ENCODE measurements around the gene NHSL1.
"Not testable (repeated sequence)": the region's sequence is repeated elsewhere in the genome, so short reads cannot be mapped to it uniquely, and the experiment has no call there.

Gene NHSL1

DNA sequence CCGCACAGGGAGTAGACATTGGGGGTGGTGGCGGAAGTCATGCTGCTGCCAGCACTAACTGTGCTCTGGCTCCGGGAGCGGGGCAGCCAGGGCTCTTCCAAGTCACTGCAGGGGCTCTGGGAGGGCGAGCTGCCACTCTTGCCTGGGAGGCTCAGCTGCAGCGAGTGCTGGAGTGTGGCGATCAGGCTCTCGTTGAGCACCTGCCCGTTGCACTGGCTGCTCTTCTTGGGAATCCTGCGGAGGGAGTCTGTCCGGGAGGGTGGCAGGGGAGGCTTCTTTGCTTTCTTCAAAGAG, 67.3 kb downstream of the NHSL1 start:
- Histone ChIP-seq H3K4me3 (ENCODE audit: low read depth in 1 of 5, low read length in 5 of 5) (no peak overlapping the region), H3K9me3 (ENCODE audit: control insufficient read depth in 5 of 5, low read length in 5 of 5) (no peaks in the 10 kb centered on the region), H3K27ac (ENCODE audit: low read depth, low read length) (no peak overlapping the region), H3K27me3 (ENCODE audit: control insufficient read depth in 5 of 5, insufficient read depth in 4 of 5, low read length in 5 of 5) (no peaks in the 10 kb centered on the region), H3K4me1 (ENCODE audit: control insufficient read depth in 5 of 5, insufficient read depth in 5 of 5, low read length in 5 of 5) (peaks cover 0 to 17% (median 10%) of the 10 kb centered on the region in 5 donors), H3K36me3 (ENCODE audit: control insufficient read depth in 5 of 5, insufficient read depth in 5 of 5, low read length in 5 of 5) (peaks cover 2 to 25% (median 5%) of the 10 kb centered on the region in 5 donors), H3K9ac (ENCODE audit: low read length in 5 of 5) (no peak overlapping the region)

DNA sequence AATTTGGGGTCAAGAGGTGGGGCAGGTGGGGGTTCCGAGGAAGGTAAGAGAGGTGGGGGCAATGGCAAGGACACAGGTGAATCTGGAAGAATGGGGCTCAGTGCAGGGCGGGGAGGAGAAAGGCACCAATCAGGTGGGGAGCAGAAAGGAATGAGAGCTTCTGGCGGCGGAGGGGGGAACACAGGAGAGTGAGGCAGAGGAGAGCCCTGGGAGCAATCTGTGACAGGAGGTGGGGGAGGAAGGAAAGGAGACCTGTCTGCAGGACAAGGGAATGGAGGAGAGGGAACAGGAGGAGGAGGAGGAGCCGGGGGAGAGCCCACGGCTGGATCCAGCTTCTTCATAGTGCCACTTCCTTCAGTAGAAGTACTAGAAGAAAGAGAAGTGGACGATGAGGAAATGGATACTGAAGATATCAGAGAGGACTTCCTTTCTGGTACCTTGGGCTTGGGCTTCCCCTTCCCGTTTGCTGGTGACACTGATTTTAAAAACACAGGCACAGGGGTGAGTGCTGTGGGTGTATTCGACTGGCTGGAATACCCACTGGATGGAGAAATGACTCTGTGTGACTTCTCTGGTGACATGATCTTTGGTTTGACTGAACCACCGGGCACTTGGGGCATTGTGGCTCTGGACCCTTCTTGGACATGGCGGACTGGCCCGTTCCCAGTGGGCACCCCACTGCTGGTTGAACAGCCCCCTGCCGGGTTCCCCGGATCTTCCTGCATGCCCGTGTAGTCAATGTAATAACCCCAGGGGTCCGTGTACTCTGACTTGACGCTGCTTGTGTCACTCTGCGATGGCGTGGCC, 67.8 kb downstream of the NHSL1 start:
- Histone ChIP-seq H3K27ac (ENCODE audit: low read depth, low read length) (no peak overlapping the region), H3K4me1 (ENCODE audit: control insufficient read depth in 5 of 5, insufficient read depth in 5 of 5, low read length in 5 of 5) (peaks cover 0 to 17% (median 10%) of the 10 kb centered on the region in 5 donors)

DNA sequence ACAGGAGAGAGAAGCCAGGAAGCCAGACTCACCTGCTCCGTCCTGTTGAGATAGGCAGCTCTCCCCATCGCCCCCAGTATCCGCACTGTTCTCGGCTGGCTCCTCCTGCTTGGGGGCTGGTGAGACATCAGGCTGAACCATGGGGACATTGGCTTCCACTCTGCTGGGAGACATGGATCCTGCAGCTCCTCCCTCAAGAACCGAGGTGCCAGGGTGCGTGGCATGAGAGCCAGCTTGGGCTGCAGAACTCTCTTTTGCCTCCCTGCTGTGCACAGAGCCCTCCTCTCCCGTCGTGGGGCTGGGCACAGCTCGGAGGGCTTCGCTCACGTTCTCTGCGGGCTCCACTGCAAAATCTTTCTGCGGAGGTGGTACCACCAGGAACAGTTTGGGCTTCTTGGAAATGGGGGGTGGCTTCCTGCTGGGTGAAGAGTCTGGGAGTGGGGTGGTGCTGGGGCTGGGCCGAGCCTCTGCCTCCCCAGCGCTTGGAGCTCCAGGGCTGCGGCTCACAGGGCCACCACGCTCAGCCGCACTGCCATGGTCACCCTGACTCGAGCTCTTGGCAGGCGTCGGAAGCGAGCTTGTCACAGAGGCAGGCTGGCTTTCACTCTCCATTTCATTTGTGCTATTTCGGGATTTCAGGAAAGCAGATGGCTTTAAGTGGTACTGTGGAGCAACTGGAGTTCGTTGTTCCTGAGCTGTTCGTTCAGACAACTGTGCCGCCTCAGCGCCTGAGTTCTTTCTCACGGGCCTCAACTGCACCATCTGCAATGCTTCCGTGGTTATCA, 68.7 kb downstream of the NHSL1 start:
- no peak overlapping the region for H3K9ac ChIP-seq (ENCODE audit: low read length in 5 of 5)
- peaks cover 0 to 17% (median 10%) of the 10 kb centered on the region in 5 donors for H3K4me1 ChIP-seq (ENCODE audit: control insufficient read depth in 5 of 5, insufficient read depth in 5 of 5, low read length in 5 of 5)
- H3K36me3 ChIP-seq (ENCODE audit: control insufficient read depth in 5 of 5, insufficient read depth in 5 of 5, low read length in 5 of 5) = peaks cover 2 to 28% (median 9%) of the 10 kb centered on the region in 5 donors
- no peak overlapping the region for H3K27ac ChIP-seq (ENCODE audit: low read depth, low read length)
- H3K4me3 ChIP-seq (ENCODE audit: low read depth in 1 of 5, low read length in 5 of 5) = no peak overlapping the region
- H3K9me3 ChIP-seq (ENCODE audit: control insufficient read depth in 5 of 5, low read length in 5 of 5) = no peaks in the 10 kb centered on the region
- no peaks in the 10 kb centered on the region for H3K27me3 ChIP-seq (ENCODE audit: control insufficient read depth in 5 of 5, insufficient read depth in 4 of 5, low read length in 5 of 5)

More for the DNA sequence above, 67.8 kb downstream of the NHSL1 start:
- H3K36me3 ChIP-seq (ENCODE audit: control insufficient read depth in 5 of 5, insufficient read depth in 5 of 5, low read length in 5 of 5) = peaks cover 2 to 27% (median 8%) of the 10 kb centered on the region in 5 donors
- no peaks in the 10 kb centered on the region for H3K27me3 ChIP-seq (ENCODE audit: control insufficient read depth in 5 of 5, insufficient read depth in 4 of 5, low read length in 5 of 5)
- H3K9ac ChIP-seq (ENCODE audit: low read length in 5 of 5) = no peak overlapping the region
- H3K4me3 ChIP-seq (ENCODE audit: low read depth in 1 of 5, low read length in 5 of 5) = no peak overlapping the region
- no peaks in the 10 kb centered on the region for H3K9me3 ChIP-seq (ENCODE audit: control insufficient read depth in 5 of 5, low read length in 5 of 5)

DNA sequence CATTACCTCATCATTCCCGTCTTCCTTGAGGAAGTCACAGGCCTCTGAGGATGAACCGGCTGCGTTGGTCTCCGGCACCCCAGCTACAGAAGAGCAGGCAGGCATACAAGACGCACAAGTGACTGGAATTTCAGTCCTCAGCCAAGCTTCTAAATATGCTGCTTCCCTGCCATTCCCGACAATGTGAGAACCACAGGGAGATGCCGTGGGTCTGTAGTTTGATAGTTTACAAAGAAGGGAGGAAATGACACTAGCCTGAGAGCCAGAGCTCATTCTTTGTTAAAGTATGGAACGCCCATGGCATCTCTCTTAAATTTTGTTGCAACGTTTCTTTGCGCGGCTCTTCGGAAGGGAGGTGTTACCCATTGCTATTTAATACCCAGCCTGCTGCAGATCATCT, 69.5 kb downstream of the NHSL1 start:
- Histone ChIP-seq H3K4me3 (ENCODE audit: low read depth in 1 of 5, low read length in 5 of 5) (no peak overlapping the region), H3K4me1 (ENCODE audit: control insufficient read depth in 5 of 5, insufficient read depth in 5 of 5, low read length in 5 of 5) (peaks cover 0 to 17% (median 10%) of the 10 kb centered on the region in 5 donors), H3K36me3 (ENCODE audit: control insufficient read depth in 5 of 5, insufficient read depth in 5 of 5, low read length in 5 of 5) (peaks cover 2 to 28% (median 9%) of the 10 kb centered on the region in 5 donors), H3K9ac (ENCODE audit: low read length in 5 of 5) (no peak overlapping the region), H3K27me3 (ENCODE audit: control insufficient read depth in 5 of 5, insufficient read depth in 4 of 5, low read length in 5 of 5) (no peaks in the 10 kb centered on the region), H3K27ac (ENCODE audit: low read depth, low read length) (no peak overlapping the region), H3K9me3 (ENCODE audit: control insufficient read depth in 5 of 5, low read length in 5 of 5) (no peaks in the 10 kb centered on the region)

DNA sequence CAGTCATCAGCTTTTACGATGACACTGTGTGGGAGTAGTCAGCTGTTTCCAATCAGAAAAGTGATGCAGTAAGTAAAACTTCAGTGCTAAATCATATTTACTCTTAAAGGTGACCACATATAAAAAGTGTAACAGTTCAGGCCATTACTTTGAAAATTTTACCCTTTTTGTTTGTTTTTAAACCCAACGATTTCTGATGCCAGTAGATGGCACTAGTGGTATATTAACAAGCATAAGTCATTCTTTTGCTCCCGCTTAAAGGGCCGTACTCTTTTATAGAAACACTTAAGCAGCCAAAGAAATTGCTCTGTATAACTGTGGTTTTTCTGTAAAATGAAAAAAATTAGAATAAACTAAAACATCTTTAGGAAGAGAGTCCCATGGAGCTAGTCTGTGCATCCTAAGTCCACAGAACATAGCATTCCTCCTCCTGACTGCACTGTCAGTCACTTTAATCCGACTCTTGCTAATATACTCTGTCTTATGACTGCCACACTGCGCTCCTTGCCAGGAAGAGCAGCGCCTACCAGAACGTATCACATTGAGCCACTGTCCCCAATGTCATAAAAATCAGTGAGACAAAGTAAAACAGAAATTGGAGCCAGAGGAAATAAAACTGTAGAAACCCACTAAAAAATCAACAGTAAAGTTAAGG, 70.2 kb downstream of the NHSL1 start:
- H3K27me3 ChIP-seq (ENCODE audit: control insufficient read depth in 5 of 5, insufficient read depth in 4 of 5, low read length in 5 of 5) = no peaks in the 10 kb centered on the region
- H3K4me1 ChIP-seq (ENCODE audit: control insufficient read depth in 5 of 5, insufficient read depth in 5 of 5, low read length in 5 of 5) = peaks cover 0 to 17% (median 10%) of the 10 kb centered on the region in 5 donors
- no peak overlapping the region for H3K27ac ChIP-seq (ENCODE audit: low read depth, low read length)
- no peak overlapping the region for H3K4me3 ChIP-seq (ENCODE audit: low read depth in 1 of 5, low read length in 5 of 5)
- no peaks in the 10 kb centered on the region for H3K9me3 ChIP-seq (ENCODE audit: control insufficient read depth in 5 of 5, low read length in 5 of 5)
- H3K36me3 ChIP-seq (ENCODE audit: control insufficient read depth in 5 of 5, insufficient read depth in 5 of 5, low read length in 5 of 5) = peaks cover 2 to 30% (median 14%) of the 10 kb centered on the region in 5 donors
- no peak overlapping the region for H3K9ac ChIP-seq (ENCODE audit: low read length in 5 of 5)

DNA sequence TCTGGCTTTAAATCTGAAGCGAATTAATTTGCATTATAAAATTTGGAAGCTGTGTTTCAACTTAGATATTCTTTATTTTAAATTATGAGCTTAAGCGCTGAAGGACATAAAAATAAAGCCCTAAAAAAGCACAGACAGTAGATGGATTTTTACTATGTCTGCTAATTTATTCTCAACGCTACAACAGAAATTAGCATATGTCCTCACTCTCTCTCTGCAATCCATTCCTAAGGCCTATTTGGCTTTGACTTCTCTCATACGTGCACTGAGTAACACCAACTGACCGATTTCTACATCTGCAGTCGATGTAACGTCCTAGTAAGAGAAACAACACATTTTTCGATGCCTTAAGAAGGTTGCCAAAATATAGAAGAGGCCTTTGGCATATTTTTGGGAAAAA, 71.6 kb downstream of the NHSL1 start:
- Histone ChIP-seq H3K36me3 (ENCODE audit: control insufficient read depth in 5 of 5, insufficient read depth in 5 of 5, low read length in 5 of 5) (peaks cover 2 to 27% (median 18%) of the 10 kb centered on the region in 5 donors), H3K27me3 (ENCODE audit: control insufficient read depth in 5 of 5, insufficient read depth in 4 of 5, low read length in 5 of 5) (no peaks in the 10 kb centered on the region), H3K9me3 (ENCODE audit: control insufficient read depth in 5 of 5, low read length in 5 of 5) (no peaks in the 10 kb centered on the region), H3K9ac (ENCODE audit: low read length in 5 of 5) (no peak overlapping the region), H3K4me3 (ENCODE audit: low read depth in 1 of 5, low read length in 5 of 5) (peak overlapping the region in 1 of 5 donors; percentile 38), H3K4me1 (ENCODE audit: control insufficient read depth in 5 of 5, insufficient read depth in 5 of 5, low read length in 5 of 5) (peaks cover 0 to 21% (median 15%) of the 10 kb centered on the region in 5 donors), H3K27ac (ENCODE audit: low read depth, low read length) (peak overlapping the region; percentile 6)

DNA sequence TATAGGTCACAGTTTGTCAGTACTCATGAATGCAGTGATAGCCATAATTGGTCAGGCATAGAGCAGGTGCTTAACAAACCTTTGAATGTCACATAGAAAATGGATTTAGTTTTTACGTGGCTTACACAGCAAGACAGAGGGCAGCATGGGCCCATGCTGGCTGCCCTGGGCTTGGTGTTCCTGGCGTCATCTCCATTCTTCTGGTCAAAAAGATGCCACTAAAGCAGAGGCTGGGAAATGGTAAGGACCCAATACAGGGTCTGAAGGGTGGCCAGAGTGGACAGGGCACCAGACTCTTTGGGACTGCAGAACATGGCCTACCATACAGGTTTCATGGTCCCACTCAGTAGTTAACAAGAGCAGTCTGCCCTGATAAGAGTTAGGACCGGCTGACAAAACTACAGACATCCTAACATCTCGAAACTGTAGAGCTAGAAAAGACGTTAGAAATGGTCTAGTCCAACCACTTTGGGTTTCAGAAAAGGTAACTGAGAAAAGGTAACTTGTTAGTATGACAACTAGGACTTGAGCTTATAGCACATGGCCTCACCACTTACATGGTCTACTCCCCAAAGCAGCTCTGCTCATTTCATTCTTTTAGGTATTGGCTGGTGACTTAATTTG, 72.7 kb downstream of the NHSL1 start:
- H3K9me3 ChIP-seq (ENCODE audit: control insufficient read depth in 5 of 5, low read length in 5 of 5) = no peaks in the 10 kb centered on the region
- no peaks in the 10 kb centered on the region for H3K27me3 ChIP-seq (ENCODE audit: control insufficient read depth in 5 of 5, insufficient read depth in 4 of 5, low read length in 5 of 5)
- no peak overlapping the region for H3K4me3 ChIP-seq (ENCODE audit: low read depth in 1 of 5, low read length in 5 of 5)
- no peak overlapping the region for H3K9ac ChIP-seq (ENCODE audit: low read length in 5 of 5)
- H3K36me3 ChIP-seq (ENCODE audit: control insufficient read depth in 5 of 5, insufficient read depth in 5 of 5, low read length in 5 of 5) = peaks cover 2 to 22% (median 12%) of the 10 kb centered on the region in 5 donors
- no peak overlapping the region for H3K27ac ChIP-seq (ENCODE audit: low read depth, low read length)
- H3K4me1 ChIP-seq (ENCODE audit: control insufficient read depth in 5 of 5, insufficient read depth in 5 of 5, low read length in 5 of 5) = peaks cover 0 to 21% (median 13%) of the 10 kb centered on the region in 5 donors

DNA sequence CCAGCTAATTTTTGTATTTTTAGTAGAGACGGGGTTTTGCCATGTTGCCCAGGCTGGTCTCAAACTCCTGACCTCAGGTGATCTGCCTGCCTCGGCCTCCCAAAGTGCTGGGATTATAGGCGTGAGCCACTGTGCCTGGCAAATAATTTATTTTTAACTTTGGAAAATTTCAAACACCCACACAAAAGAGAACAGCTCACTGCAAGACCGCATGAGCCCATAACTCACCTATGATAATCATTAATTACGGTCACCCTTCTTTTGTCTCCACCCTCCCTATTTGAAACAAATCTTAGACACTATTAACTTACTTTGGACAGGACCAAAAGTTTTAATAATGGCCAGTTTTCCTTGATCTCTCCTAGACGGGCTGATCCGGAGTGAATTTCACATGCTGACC, 74.0 kb downstream of the NHSL1 start:
- not testable (repeated sequence) for H3K4me3 ChIP-seq (ENCODE audit: low read depth in 1 of 5, low read length in 5 of 5); H3K9ac ChIP-seq (ENCODE audit: low read length in 5 of 5); H3K9me3 ChIP-seq (ENCODE audit: control insufficient read depth in 5 of 5, low read length in 5 of 5); H3K27ac ChIP-seq (ENCODE audit: low read depth, low read length); H3K27me3 ChIP-seq (ENCODE audit: control insufficient read depth in 5 of 5, insufficient read depth in 4 of 5, low read length in 5 of 5)
- Histone ChIP-seq H3K36me3 (ENCODE audit: control insufficient read depth in 5 of 5, insufficient read depth in 5 of 5, low read length in 5 of 5) (peaks cover 2 to 19% (median 8%) of the 10 kb centered on the region in 5 donors), H3K4me1 (ENCODE audit: control insufficient read depth in 5 of 5, insufficient read depth in 5 of 5, low read length in 5 of 5) (peaks cover 0 to 21% (median 8%) of the 10 kb centered on the region in 5 donors)

DNA sequence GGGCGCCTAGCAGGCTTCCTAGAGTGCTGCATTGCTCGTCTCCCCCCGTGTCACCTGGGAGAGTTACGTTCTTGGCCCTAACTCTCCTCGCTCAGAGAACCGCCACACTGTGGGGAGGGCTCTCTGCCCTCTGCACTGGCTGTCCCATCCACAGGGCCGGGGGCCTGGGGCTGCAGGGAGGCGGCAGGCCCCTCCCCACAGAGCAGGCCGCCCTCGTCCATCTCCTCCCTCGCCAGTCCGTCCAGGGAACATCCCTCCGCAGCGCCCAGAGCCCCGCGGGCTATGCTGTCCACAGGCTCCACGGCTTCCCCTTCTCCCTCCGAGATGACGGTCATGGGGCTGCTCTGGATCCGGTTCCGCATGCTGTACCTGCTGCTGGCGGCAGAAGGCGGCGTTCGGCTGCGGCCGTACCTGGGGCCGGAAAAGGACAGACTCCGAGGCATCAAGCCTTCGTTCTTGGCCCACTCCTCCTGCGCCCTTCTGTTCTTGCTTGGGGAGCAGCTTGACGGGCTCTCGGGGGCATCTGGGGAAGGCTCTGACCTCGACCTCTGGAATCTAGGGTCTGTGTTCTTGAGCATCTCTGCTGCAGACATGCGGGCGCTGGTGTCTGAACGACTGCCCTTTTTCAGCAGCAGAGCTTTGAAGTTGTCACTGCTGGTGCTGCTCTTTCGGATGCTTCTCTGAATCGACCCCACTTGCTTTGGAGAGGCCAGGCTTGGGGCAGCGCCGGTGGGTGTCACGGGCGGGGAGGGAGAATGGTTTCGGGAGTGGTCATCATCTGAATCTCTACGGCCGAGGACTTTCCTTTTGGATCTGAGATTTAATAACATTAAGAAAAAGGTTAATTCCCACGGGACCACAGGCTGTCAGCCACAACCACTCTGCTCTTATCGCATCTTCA, 75.0 kb downstream of the NHSL1 start:
- no peaks in the 10 kb centered on the region for H3K27me3 ChIP-seq (ENCODE audit: control insufficient read depth in 5 of 5, insufficient read depth in 4 of 5, low read length in 5 of 5)
- H3K27ac ChIP-seq (ENCODE audit: low read depth, low read length) = no peak overlapping the region
- H3K4me3 ChIP-seq (ENCODE audit: low read depth in 1 of 5, low read length in 5 of 5) = no peak overlapping the region
- peaks cover 0 to 21% (median 7%) of the 10 kb centered on the region in 5 donors for H3K4me1 ChIP-seq (ENCODE audit: control insufficient read depth in 5 of 5, insufficient read depth in 5 of 5, low read length in 5 of 5)
- no peaks in the 10 kb centered on the region for H3K9me3 ChIP-seq (ENCODE audit: control insufficient read depth in 5 of 5, low read length in 5 of 5)
- peaks cover 2 to 18% (median 9%) of the 10 kb centered on the region in 5 donors for H3K36me3 ChIP-seq (ENCODE audit: control insufficient read depth in 5 of 5, insufficient read depth in 5 of 5, low read length in 5 of 5)
- no peak overlapping the region for H3K9ac ChIP-seq (ENCODE audit: low read length in 5 of 5)
